GM12891 (cell line): ENCODE data around the gene RCOR1.

ENCODE experiments used
- PAX5 ChIP-seq: IDR thresholded peaks from 2 replicates; pipeline ENCODE4 v1.6.1; 2011; ENCODE audit warnings: low read length, moderate library complexity, mild to moderate bottlenecking; ENCODE audit not compliant: insufficient read depth, severe bottlenecking
- POLR2A ChIP-seq: IDR thresholded peaks from 2 replicates; pipeline ENCODE4 v1.6.1; 2011; ENCODE audit warnings: low read depth, low read length, control low read depth
- POLR2AphosphoS5 ChIP-seq: IDR thresholded peaks from 2 replicates; pipeline ENCODE4 v1.6.1; 2011; ENCODE audit warnings: low read depth, low read length, control low read depth
- POU2F2 ChIP-seq: IDR thresholded peaks from 2 replicates; pipeline ENCODE4 v1.6.1; 2011; ENCODE audit warnings: low read depth, mild to moderate bottlenecking, control low read depth, low read length, moderate library complexity
- SPI1 ChIP-seq: IDR thresholded peaks from 2 replicates; pipeline ENCODE4 v1.6.1; 2011; ENCODE audit warnings: low read depth, low read length, control low read depth
- TAF1 ChIP-seq: IDR thresholded peaks from 2 replicates; pipeline ENCODE4 v1.6.1; 2011; ENCODE audit warnings: low read depth, low read length, control low read depth

- TF ChIP-seq POLR2AphosphoS5: no peak
- TF ChIP-seq POLR2A: no peak
- no peak for TF ChIP-seq TAF1
- TF ChIP-seq SPI1: no peak
- TF ChIP-seq POU2F2: no peak
- no peak for TF ChIP-seq PAX5
These were observed 7.3 kb upstream of the RCOR1 start for GRCh38 chr14:102584871-102585869.
